ENCODE results near the gene ASIC2. TPM values are rescaled to one million over a fixed set of nuclear protein-coding genes. Genes with fewer than 3 reads are reported as not detected.

The ASIC2 gene
- total and polyA plus RNA-seq, 2 donors (not counting 1 experiment from before 2014, with no cell fraction given): not detected

- H3K4me3 ChIP-seq (ENCODE audit: control extremely low read depth in 1 of 5, extremely low read depth in 1 of 5, insufficient read depth in 1 of 5, low read depth in 2 of 5, low read length in 4 of 5): no peak overlapping the region
- H3K79me2 ChIP-seq (ENCODE audit: control insufficient read depth, insufficient read depth, low read length): no peaks in the 10 kb centered on the region
- POLR2A ChIA-PET: no interaction called here
- Mint-ChIP-seq H3K4me3 (no peak overlapping the region), H3K4me1 (no peaks in the 10 kb centered on the region), H3K27me3 (peaks cover 13% of the 10 kb centered on the region), H3K9me3 (ENCODE audit: insufficient read depth) (no peaks in the 10 kb centered on the region), H3K27ac (no peak overlapping the region)
- H4K20me1 ChIP-seq (ENCODE audit: control insufficient read depth, insufficient read depth, low read length, poor library complexity, severe bottlenecking): no peaks in the 10 kb centered on the region
- no peaks in the 10 kb centered on the region for H3K9me3 ChIP-seq (ENCODE audit: control extremely low read depth in 1 of 3, control insufficient read depth in 2 of 3, insufficient read depth in 1 of 3, low read length in 2 of 3)
- no CpG with 5 or more reads among the region's 5 CpGs for WGBS (ENCODE audit: insufficient coverage)
- no peak overlapping the region for H3K4me2 ChIP-seq (replicated peaks; ENCODE audit: low read depth, low read length, poor library complexity, severe bottlenecking)
- CTCF ChIA-PET: no interaction called here
- H3K27me3 ChIP-seq (replicated peaks in 1 of 4; ENCODE audit: control extremely low read depth in 1 of 4, control insufficient read depth in 3 of 4, insufficient read depth in 4 of 4, low read length in 3 of 4): no peaks in the 10 kb centered on the region
- DNase-seq (no peak), ATAC-seq (ENCODE audit: low read depth) (no peak)
- no peaks in the 10 kb centered on the region for H3K36me3 ChIP-seq (replicated peaks in 1 of 2; ENCODE audit: control extremely low read depth in 1 of 2, control insufficient read depth in 1 of 2, extremely low read depth in 1 of 2, insufficient read depth in 2 of 2, low read length in 1 of 2)
- no peak overlapping the region for H2AFZ ChIP-seq (ENCODE audit: insufficient read depth, low read depth, low read length, poor library complexity, severe bottlenecking)
- no peak overlapping the region for H3K27ac ChIP-seq (ENCODE audit: low read length in 2 of 2)
- TF ChIP-seq EZH2 (IDR thresholded peaks at IDR 0.05; ENCODE audit: borderline replicate concordance, insufficient read depth, low read depth, low read length, poor library complexity, severe bottlenecking): no peak
- TF ChIP-seq, protein P1, sequence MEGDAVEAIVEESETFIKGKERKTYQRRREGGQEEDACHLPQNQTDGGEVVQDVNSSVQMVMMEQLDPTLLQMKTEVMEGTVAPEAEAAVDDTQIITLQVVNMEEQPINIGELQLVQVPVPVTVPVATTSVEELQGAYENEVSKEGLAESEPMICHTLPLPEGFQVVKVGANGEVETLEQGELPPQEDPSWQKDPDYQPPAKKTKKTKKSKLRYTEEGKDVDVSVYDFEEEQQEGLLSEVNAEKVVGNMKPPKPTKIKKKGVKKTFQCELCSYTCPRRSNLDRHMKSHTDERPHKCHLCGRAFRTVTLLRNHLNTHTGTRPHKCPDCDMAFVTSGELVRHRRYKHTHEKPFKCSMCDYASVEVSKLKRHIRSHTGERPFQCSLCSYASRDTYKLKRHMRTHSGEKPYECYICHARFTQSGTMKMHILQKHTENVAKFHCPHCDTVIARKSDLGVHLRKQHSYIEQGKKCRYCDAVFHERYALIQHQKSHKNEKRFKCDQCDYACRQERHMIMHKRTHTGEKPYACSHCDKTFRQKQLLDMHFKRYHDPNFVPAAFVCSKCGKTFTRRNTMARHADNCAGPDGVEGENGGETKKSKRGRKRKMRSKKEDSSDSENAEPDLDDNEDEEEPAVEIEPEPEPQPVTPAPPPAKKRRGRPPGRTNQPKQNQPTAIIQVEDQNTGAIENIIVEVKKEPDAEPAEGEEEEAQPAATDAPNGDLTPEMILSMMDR (IDR thresholded peaks at IDR 0.05): no peak
- no peak overlapping the region for H3K9ac ChIP-seq (ENCODE audit: low read length)
- no peaks in the 10 kb centered on the region for H3K4me1 ChIP-seq (ENCODE audit: control insufficient read depth in 2 of 2, insufficient read depth in 2 of 2, low read length in 2 of 2)
- intact Hi-C loops (cut with micrococcal nuclease): no loop called here
Measured at GRCh38 chr17:33017366-33017765, 275.7 kb downstream of the ASIC2 start.

GRCh38 chr17:33016920-33017319 is 276.2 kb downstream of the ASIC2 start:
- Histone ChIP-seq H3K27ac (ENCODE audit: low read length in 2 of 2) (no peak overlapping the region), H3K4me3 (ENCODE audit: control extremely low read depth in 1 of 5, extremely low read depth in 1 of 5, insufficient read depth in 1 of 5, low read depth in 2 of 5, low read length in 4 of 5) (no peak overlapping the region), H2AFZ (ENCODE audit: insufficient read depth, low read depth, low read length, poor library complexity, severe bottlenecking) (no peak overlapping the region), H3K4me1 (ENCODE audit: control insufficient read depth in 2 of 2, insufficient read depth in 2 of 2, low read length in 2 of 2) (no peaks in the 10 kb centered on the region), H4K20me1 (ENCODE audit: control insufficient read depth, insufficient read depth, low read length, poor library complexity, severe bottlenecking) (no peaks in the 10 kb centered on the region), H3K9me3 (ENCODE audit: control extremely low read depth in 1 of 3, control insufficient read depth in 2 of 3, insufficient read depth in 1 of 3, low read length in 2 of 3) (no peaks in the 10 kb centered on the region), H3K4me2 (replicated peaks; ENCODE audit: low read depth, low read length, poor library complexity, severe bottlenecking) (no peak overlapping the region), H3K36me3 (replicated peaks in 1 of 2; ENCODE audit: control extremely low read depth in 1 of 2, control insufficient read depth in 1 of 2, extremely low read depth in 1 of 2, insufficient read depth in 2 of 2, low read length in 1 of 2) (no peaks in the 10 kb centered on the region), H3K79me2 (ENCODE audit: control insufficient read depth, insufficient read depth, low read length) (no peaks in the 10 kb centered on the region), H3K27me3 (replicated peaks in 1 of 4; ENCODE audit: control extremely low read depth in 1 of 4, control insufficient read depth in 3 of 4, insufficient read depth in 4 of 4, low read length in 3 of 4) (no peaks in the 10 kb centered on the region), H3K9ac (ENCODE audit: low read length) (no peak overlapping the region)
- intact Hi-C loops (cut with micrococcal nuclease): no loop called here
- ChIA-PET CTCF (no interaction called here), POLR2A (no interaction called here)
- H3K27ac Mint-ChIP-seq: no peak overlapping the region
- DNase-seq: no peak
- H3K9me3 Mint-ChIP-seq (ENCODE audit: insufficient read depth): no peaks in the 10 kb centered on the region
- no peak for ATAC-seq (ENCODE audit: low read depth)
- H3K4me3 Mint-ChIP-seq: no peak overlapping the region
- TF ChIP-seq, protein P1 (IDR thresholded peaks at IDR 0.05): no peak
- no peak for TF ChIP-seq EZH2 (IDR thresholded peaks at IDR 0.05; ENCODE audit: borderline replicate concordance, insufficient read depth, low read depth, low read length, poor library complexity, severe bottlenecking)
- H3K4me1 Mint-ChIP-seq: no peaks in the 10 kb centered on the region
- peaks cover 15% of the 10 kb centered on the region for H3K27me3 Mint-ChIP-seq
- WGBS (ENCODE audit: insufficient coverage): 77% methylated on average over 6 of the region's 6 CpGs
